K562 (cell line): ENCODE measurements around the gene RETSAT. TPM values are rescaled to one million over a fixed set of nuclear protein-coding genes. Genes with fewer than 3 reads are reported as not detected.

Experiments used
- BHLHE40 ChIP-seq: IDR thresholded peaks from 2 replicates; pipeline ENCODE4 v1.6.1; 2011; ENCODE audit warnings: low read length, improper control_type of control experiment
- CBX3 ChIP-seq, 2 experiments: IDR thresholded peaks; 1 replicate in 1 of 2; 2 replicates in 1 of 2; pipeline ENCODE4 v1.6.1; 2012; ENCODE audit warnings: inconsistent platforms in 2 of 2, low read length in 2 of 2, borderline replicate concordance in 1 of 2, control low read depth in 1 of 2
- CCNT2 ChIP-seq: IDR thresholded peaks from 2 replicates; pipeline ENCODE4 v1.6.1; 2011; ENCODE audit warnings: borderline replicate concordance, low read depth, mild to moderate bottlenecking, moderate library complexity, mixed read lengths, low read length; ENCODE audit not compliant: insufficient read length; ENCODE audit errors: extremely low read depth
- CHD2 ChIP-seq: IDR thresholded peaks from 2 replicates; pipeline ENCODE4 v1.6.1; 2011; ENCODE audit warnings: low read depth, low read length
- EP400 ChIP-seq: fragments of 450-650 bp; IDR thresholded peaks from 2 replicates; pipeline ENCODE4 v1.6.1; 2017; ENCODE audit warnings: antibody characterized with exemption, mild to moderate bottlenecking, moderate library complexity
- ETV5 ChIP-seq: sonication (generic); formaldehyde crosslinking; IDR thresholded peaks from 2 replicates; pipeline ENCODE4 v1.4.0; 2020; ENCODE audit warnings: low read depth, mild to moderate bottlenecking, missing genetic modification reagents
- HNRNPH1 ChIP-seq: fragments of 200-400 bp; formaldehyde crosslinking; optimal IDR thresholded peaks from 2 replicates; pipeline ENCODE3; 2017; ENCODE audit warnings: low read depth, mild to moderate bottlenecking, low read length, moderate library complexity
- KLF10 ChIP-seq: fragments of 250-450 bp; sonication (Bioruptor Pico); IDR thresholded peaks from 2 replicates; pipeline ENCODE4 v1.6.1; 2021; ENCODE audit warnings: matching md5 sums
- LCOR ChIP-seq: sonication (generic); formaldehyde crosslinking; IDR thresholded peaks from 2 replicates; pipeline ENCODE4 v1.8.0; 2022; ENCODE audit warnings: mild to moderate bottlenecking, missing genetic modification reagents
- MYC ChIP-seq, 2 experiments: fragments of 250-450 bp in 1 of 2; sonication (Bioruptor Pico) in 1 of 2; IDR thresholded peaks; 2 replicates each; pipeline versions ENCODE4 v1.5.1 to v1.6.1; 2012 to 2021; ENCODE audit warnings: low read depth in 2 of 2, borderline replicate concordance in 1 of 2, improper control_type of control experiment in 1 of 2, low read length in 1 of 2, mild to moderate bottlenecking in 1 of 2, moderate library complexity in 1 of 2
- NCOA1 ChIP-seq: fragments of 450-650 bp; IDR thresholded peaks from 2 replicates; pipeline ENCODE4 v1.6.1; 2016; ENCODE audit warnings: low read depth
- NELFE ChIP-seq: IDR thresholded peaks from 2 replicates; pipeline ENCODE4 v1.6.1; 2011; ENCODE audit warnings: mild to moderate bottlenecking; ENCODE audit not compliant: insufficient read depth, insufficient read length
- RBM25 ChIP-seq: fragments of 200-400 bp; formaldehyde crosslinking; IDR thresholded peaks from 2 replicates; pipeline ENCODE4 v1.6.1; 2018; ENCODE audit warnings: low read length, low read depth, moderate library complexity; ENCODE audit not compliant: severe bottlenecking
- REST ChIP-seq, 2 experiments: fragments of 450-650 bp; formaldehyde crosslinking in 1 of 2; IDR thresholded peaks; 2 replicates each; pipeline versions ENCODE4 v1.4.0 to v1.6.1; 2014 to 2020; ENCODE audit warnings: mild to moderate bottlenecking in 2 of 2, borderline replicate concordance in 1 of 2, low read depth in 1 of 2
- TBP ChIP-seq: optimal IDR thresholded peaks from 2 replicates; pipeline ENCODE3; 2011; ENCODE audit warnings: low read depth, low read length, improper control_type of control experiment
- ZBTB7A ChIP-seq: IDR thresholded peaks from 2 replicates; pipeline ENCODE4 v1.6.1; 2011; ENCODE audit warnings: low read depth, mild to moderate bottlenecking, low read length, moderate library complexity, borderline replicate concordance; ENCODE audit not compliant: control insufficient read depth
- ZNF184 ChIP-seq: sonication (generic); formaldehyde crosslinking; IDR thresholded peaks from 2 replicates; pipeline ENCODE4 v1.5.0; 2020; ENCODE audit warnings: missing genetic modification reagents
- ZNF583 ChIP-seq: fragments of 250-450 bp; sonication (Bioruptor Pico); IDR thresholded peaks from 2 replicates; pipeline ENCODE4 v1.4.0; 2020
- polyA plus RNA-seq, 8 experiments: library from polyadenylated mRNA; depleted of rRNA in 4 of 8; stranded (reverse) in 5 of 8; unstranded in 3 of 8; fragments of >200 nt; fragmentation: Nextera tagmentation in 2 of 8; fragmentation: Illumina TruSeq in 1 of 8; extraction: Ambion mirVana in 2 of 8; extraction: Trizol in 1 of 8; gene quantifications; 2 replicates each; pipeline versions ENCODE4 v1.2.1 to v1.2.3, GENCODE V29; 2011 to 2014; ENCODE audit warnings: inconsistent platforms in 1 of 8, missing spikeins in 1 of 8
- total RNA-seq, 7 experiments: library from RNA; depleted of rRNA in 6 of 7; stranded (reverse); fragments of >200 nt in 6 of 7; fragmentation: Illumina TruSeq in 2 of 7; extraction: Trizol in 2 of 7; gene quantifications; 2 replicates each; pipeline versions ENCODE4 v1.2.1 to v1.2.3, GENCODE V29; 2011 to 2021; ENCODE audit warnings: low replicate concordance in 1 of 7

RETSAT gene
- total and polyA plus RNA-seq, 9 of the 15 experiments (the other 6 are each of a cell fraction or from before 2014, with no cell fraction given): 1.9 to 21.6 (median 16.5) TPM

DNA sequence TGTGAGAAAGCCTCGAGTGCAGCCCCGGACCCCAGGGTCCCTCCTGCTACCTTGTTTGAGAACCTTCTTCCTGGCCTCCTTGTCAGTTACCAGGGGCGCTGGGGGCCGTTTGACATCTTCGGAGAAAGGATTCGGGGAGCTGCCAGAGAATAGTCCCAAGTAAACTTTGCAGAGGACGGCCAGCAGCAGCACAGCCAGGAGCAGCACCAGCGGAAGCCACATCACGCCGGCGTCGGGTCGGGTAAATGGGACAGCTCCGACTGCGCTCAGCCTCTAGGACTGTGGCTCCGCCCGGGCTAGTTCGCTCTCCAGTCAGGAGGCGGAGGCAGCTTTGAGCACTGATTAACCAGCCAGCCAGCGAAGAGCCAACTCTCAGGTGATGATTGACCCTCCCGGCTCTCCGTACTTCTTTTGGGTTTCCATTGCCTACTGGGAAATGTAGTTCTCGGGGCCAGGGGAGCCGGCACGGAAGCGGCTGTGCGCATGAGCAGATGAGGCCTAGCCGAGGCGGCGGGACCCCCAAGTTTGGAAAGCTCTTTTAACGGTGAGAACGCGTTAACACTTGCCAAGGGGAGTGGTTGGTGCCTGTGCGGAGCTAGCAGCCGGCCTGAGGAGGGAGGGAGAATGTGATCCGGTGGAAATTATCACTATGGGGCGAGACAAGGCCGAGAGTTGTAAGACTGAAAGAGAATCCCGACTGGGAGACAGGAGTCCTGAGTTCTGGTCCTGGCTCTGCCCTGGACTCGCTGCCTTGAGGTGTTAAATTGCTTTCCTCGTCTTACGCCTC is at the start of gene RETSAT, which contains the start of gene ELMOD3 (continued):
- peak; percentile 46; the same call in 1 of the 2 replicates for TF ChIP-seq REST (IDR thresholded peaks at IDR 0.05; ENCODE audit: borderline replicate concordance)
- 0 out of 2 replicates have a peak, but pooled peaks have one; percentile 9 for TF ChIP-seq REST (CRISPR knock-in tag; IDR thresholded peaks at IDR 0.05; ENCODE audit: low read depth)
- peak; percentile 98 for TF ChIP-seq TBP
- peak; percentile 52; the same call in 1 of the 2 replicates for TF ChIP-seq ZBTB7A
- peak; percentile 10; the same call in 1 of the 2 replicates for TF ChIP-seq CHD2
- TF ChIP-seq ZNF583: peak; percentile 31; the same call in 1 of the 2 replicates
- TF ChIP-seq CCNT2: peak; percentile 25
- no peak for TF ChIP-seq KLF10 (CRISPR knock-in tag)
- TF ChIP-seq EP400: peak; percentile 40
- TF ChIP-seq ETV5: peak; percentile 66
- peak; percentile 99 for TF ChIP-seq LCOR (CRISPR knock-in tag)
- peak; percentile 54; the same call in 1 of the 2 replicates for TF ChIP-seq MYC (IDR thresholded peaks at IDR 0.05; ENCODE audit: low read depth, low read length)
- no peak for TF ChIP-seq MYC (CRISPR knock-in tag; IDR thresholded peaks at IDR 0.05; ENCODE audit: borderline replicate concordance, low read depth)
- no peak for TF ChIP-seq ZNF184 (CRISPR knock-in tag)
- no peak for TF ChIP-seq HNRNPH1
- TF ChIP-seq NCOA1: peak; percentile 19; the same call in 1 of the 2 replicates
- TF ChIP-seq BHLHE40: peak; percentile 46; the same call in 1 of the 2 replicates
- no peak for TF ChIP-seq RBM25
- no peak; a peak in 1 of 3 replicates for TF ChIP-seq CBX3 (IDR thresholded peaks at IDR 0.05; ENCODE audit: borderline replicate concordance in 1 of 2, low read length in 2 of 2)
- TF ChIP-seq NELFE: peak; percentile 25
